Tibial nerve (tissue), 4 donors: ENCODE results near the gene ANXA6. TPM values are rescaled to one million over a fixed set of nuclear protein-coding genes. Genes with fewer than 3 reads are reported as not detected.

Experiments
- DNase-seq, 2 donors: peaks; one replicate each; pipeline ENCODE4 v3.0.0-alpha.2; 2019; ENCODE audit warnings: low spot score in 2 of 2
- H3K27ac ChIP-seq, 4 donors: fragments of 200-600 bp; sonication (generic) in 3 of 4; one replicate each; pipeline ENCODE4 v1.5.1; 2017 to 2019; ENCODE audit warnings: mild to moderate bottlenecking in 1 of 4
- H3K27me3 ChIP-seq, 2 donors: fragments of 200-600 bp; sonication (generic) in 1 of 2; one replicate each; pipeline versions ENCODE4 v1.5.1 to v1.6.0; 2017 to 2019
- H3K36me3 ChIP-seq, 3 donors: fragments of 200-600 bp; sonication (generic); one replicate each; pipeline ENCODE4 v1.5.1; 2018 to 2019
- H3K4me1 ChIP-seq, 4 donors: fragments of 200-600 bp; sonication (generic) in 3 of 4; one replicate each; pipeline ENCODE4 v1.5.1; 2017 to 2019
- H3K4me3 ChIP-seq, 4 donors: fragments of 200-600 bp; sonication (generic) in 3 of 4; one replicate each; pipeline ENCODE4 v1.5.1; 2017 to 2019; ENCODE audit warnings: mild to moderate bottlenecking in 1 of 4, moderate library complexity in 1 of 4
- H3K9me3 ChIP-seq, 4 donors: fragments of 200-600 bp; sonication (generic) in 3 of 4; one replicate each; pipeline ENCODE4 v1.5.1; 2017 to 2019
- EP300 ChIP-seq, 2 donors: sonication (generic); formaldehyde crosslinking; IDR thresholded peaks; one replicate each; pipeline ENCODE4 v1.6.1; 2017; ENCODE audit warnings: antibody characterized with exemption in 2 of 2, mild to moderate bottlenecking in 1 of 2
- POLR2A ChIP-seq, 2 donors: fragments of 450-650 bp; IDR thresholded peaks; one replicate each; pipeline ENCODE4 v1.6.1; 2017; ENCODE audit warnings: antibody characterized with exemption in 2 of 2, mild to moderate bottlenecking in 2 of 2, moderate library complexity in 2 of 2
- WGBS, 2 donors: methylation state at CpG; one replicate each; pipeline ENCODE4 v1.1.5; 2018; 5-methylcytosine and 5-hydroxymethylcytosine counted together
- total RNA-seq, 4 donors: library from RNA; depleted of rRNA; stranded (reverse); fragments of >200 nt; gene quantifications; one replicate each; pipeline ENCODE4 v1.1.0, GENCODE V29; 2016
- TF ChIP-seq, protein P1 (sequence below), 5 experiments: fragments of 200-600 bp in 3 of 5; fragments of 450-650 bp in 2 of 5; sonication (generic) in 3 of 5; IDR thresholded peaks; one replicate each; pipeline ENCODE4 v1.5.1; 2016 to 2019; ENCODE audit warnings: antibody characterized with exemption in 5 of 5, mild to moderate bottlenecking in 3 of 5, moderate library complexity in 2 of 5

Gene ANXA6
- total RNA-seq, 4 donors from 2014 or later, result 168 to 282 (median 181) TPM

DNA sequence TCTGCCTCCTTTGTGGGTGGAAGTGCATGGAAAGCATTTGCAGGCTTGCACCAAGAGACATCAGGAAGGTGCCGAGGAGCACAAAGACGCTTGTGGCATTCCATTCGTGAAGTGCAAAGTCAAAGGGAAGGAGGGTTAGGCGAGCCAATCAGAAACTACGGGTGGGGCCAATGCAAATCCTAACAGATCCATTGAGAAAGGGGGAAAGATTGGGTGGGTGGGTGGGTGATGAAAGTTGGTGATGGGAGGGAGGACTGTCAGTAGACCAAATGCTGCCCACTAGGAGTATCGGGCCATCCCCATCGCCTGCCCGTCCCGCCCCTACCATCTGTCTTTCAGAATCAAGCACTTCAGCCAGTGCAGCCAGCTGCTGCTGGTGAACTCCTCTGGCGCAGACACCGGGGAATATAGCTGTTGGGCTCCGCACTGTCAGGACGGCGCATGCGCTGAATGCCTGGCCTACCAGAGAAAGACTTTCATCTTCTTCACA is 17.1 kb upstream of the ANXA6 start:
- Histone ChIP-seq H3K4me1 (peaks cover 0 to 8% (median 0%) of the 10 kb centered on the region in 4 donors), H3K27ac (no peak overlapping the region), H3K9me3 (no peaks in the 10 kb centered on the region), H3K4me3 (no peak overlapping the region), H3K36me3 (no peaks in the 10 kb centered on the region), H3K27me3 (no peaks in the 10 kb centered on the region)
- TF ChIP-seq, protein P1, sequence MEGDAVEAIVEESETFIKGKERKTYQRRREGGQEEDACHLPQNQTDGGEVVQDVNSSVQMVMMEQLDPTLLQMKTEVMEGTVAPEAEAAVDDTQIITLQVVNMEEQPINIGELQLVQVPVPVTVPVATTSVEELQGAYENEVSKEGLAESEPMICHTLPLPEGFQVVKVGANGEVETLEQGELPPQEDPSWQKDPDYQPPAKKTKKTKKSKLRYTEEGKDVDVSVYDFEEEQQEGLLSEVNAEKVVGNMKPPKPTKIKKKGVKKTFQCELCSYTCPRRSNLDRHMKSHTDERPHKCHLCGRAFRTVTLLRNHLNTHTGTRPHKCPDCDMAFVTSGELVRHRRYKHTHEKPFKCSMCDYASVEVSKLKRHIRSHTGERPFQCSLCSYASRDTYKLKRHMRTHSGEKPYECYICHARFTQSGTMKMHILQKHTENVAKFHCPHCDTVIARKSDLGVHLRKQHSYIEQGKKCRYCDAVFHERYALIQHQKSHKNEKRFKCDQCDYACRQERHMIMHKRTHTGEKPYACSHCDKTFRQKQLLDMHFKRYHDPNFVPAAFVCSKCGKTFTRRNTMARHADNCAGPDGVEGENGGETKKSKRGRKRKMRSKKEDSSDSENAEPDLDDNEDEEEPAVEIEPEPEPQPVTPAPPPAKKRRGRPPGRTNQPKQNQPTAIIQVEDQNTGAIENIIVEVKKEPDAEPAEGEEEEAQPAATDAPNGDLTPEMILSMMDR (IDR thresholded peaks at IDR 0.05), result no peak
- no peak for TF ChIP-seq EP300 (IDR thresholded peaks at IDR 0.05)
- no peak for TF ChIP-seq POLR2A (IDR thresholded peaks at IDR 0.05)
- no peak for DNase-seq
- 72 to 83% methylated on average over 15 of the region's 15 CpGs for WGBS, 2 donors

DNA sequence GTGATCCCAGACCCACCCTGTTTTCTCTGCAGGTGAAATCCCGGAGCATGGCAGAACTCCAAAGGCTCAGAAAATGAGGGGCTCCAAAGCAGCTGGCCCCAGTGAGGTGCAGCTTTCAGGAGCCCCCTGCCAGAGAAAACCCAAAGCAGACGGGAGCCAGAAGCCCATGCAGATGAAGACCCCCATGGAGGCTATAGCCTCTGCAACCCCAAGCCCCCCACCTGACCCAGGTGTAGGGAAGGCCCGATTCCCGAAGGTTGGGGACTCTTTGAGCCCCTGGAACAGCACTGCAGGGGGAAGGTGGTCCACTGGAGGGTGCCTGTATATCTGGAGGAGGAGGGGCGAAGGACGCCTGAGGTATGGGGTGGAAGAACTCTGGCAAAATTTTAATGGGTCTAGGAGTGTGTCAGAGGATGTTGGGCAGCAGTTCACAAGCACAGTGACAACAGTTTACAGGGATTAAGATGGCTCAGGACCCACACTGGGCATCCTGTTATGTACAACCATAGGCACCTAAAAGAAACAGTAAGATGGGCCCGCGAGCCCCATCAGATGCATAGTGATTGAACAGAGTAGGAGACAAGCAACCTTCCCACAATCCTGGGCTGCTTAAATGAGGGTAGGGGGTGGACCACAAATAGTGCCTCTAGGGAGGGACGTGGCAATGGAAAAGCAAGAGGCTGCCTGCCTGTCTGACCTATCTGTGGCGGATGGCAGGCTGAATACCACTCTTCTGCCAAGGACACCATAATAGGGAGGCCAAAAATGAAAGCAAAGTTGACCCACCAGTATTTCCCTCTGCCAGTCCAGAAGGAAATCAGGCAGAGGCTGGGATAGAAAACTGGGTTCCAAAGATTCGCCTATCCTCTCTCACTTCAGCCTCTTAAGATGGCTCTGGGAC is 16.4 kb upstream of the ANXA6 start:
- Histone ChIP-seq H3K4me3 (no peak overlapping the region), H3K9me3 (no peaks in the 10 kb centered on the region), H3K36me3 (no peaks in the 10 kb centered on the region), H3K27me3 (no peaks in the 10 kb centered on the region), H3K4me1 (peaks cover 0 to 8% (median 0%) of the 10 kb centered on the region in 4 donors), H3K27ac (no peak overlapping the region)
- TF ChIP-seq, protein P1 (IDR thresholded peaks at IDR 0.05), result no peak
- TF ChIP-seq EP300 (IDR thresholded peaks at IDR 0.05) (no peak), POLR2A (IDR thresholded peaks at IDR 0.05) (no peak)
- 88 to 90% methylated on average over 11 of the region's 11 CpGs for WGBS, 2 donors
- no peak for DNase-seq

DNA sequence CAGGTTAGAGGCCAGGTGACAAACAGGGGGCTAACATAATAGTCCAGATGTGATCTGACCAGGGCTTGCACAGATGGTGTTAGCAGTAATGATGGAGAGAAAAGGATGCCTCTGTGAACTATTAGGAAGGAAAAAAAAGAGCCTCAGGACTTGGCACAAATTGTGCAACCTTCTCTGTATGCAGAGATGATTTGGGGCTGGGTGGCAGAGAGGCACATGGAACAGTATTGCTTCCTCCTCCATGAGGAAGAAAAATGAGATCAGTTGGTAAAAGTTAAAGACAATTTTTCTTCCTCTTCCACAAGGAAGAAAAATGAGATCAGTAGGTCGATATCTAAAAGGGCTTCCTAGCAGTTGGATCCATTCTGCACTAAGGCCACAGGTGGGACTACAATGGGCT is 13.9 kb upstream of the ANXA6 start:
- WGBS, 2 donors, result 77 to 82% methylated on average over 1 of the region's 1 CpG
- Histone ChIP-seq H3K4me1 (peaks cover 0 to 8% (median 0%) of the 10 kb centered on the region in 4 donors), H3K9me3 (no peaks in the 10 kb centered on the region), H3K4me3 (no peak overlapping the region), H3K27ac (no peak overlapping the region), H3K36me3 (no peaks in the 10 kb centered on the region), H3K27me3 (no peaks in the 10 kb centered on the region)
- TF ChIP-seq, protein P1 (IDR thresholded peaks at IDR 0.05), result no peak
- TF ChIP-seq POLR2A (IDR thresholded peaks at IDR 0.05) (no peak), EP300 (IDR thresholded peaks at IDR 0.05) (no peak)
- DNase-seq, result no peak

DNA sequence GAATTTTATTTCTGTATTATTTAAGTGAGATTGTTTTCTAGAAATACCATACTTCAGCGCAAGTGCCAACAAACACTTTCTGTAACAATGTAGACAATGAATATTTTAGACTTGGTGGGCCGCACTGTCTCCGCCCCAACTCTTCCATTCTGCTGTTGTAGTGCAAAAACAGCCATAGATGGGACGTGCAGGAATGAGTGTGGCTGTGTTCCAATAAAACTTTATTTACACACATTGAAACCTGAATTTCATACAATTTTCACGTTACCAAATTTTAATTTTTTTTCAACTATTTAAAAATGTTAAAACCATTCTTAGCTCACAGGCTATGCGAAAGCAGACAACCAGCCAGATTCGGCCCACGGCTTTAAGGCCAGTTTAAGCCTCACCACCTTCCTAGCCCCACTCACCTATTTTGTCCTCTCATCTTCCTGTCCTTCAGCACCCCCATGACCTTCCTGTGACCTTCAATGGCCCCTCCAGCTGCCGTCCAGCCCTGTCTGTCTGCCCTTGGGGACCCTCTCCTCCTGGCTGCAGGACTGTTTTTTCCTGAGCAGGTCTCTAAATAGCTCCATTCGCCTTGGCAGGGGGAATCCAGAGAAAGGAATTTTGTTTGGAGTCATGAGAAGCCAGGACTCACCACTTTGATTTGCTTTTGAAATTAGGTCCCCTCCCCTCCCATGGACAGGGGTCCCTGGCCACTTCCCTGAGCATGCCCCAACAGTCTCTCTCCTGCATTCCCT is 11.2 kb upstream of the ANXA6 start:
- Histone ChIP-seq H3K9me3 (no peaks in the 10 kb centered on the region), H3K27ac (no peak overlapping the region), H3K4me3 (no peak overlapping the region), H3K36me3 (no peaks in the 10 kb centered on the region), H3K4me1 (peaks cover 0 to 8% (median 2%) of the 10 kb centered on the region in 4 donors), H3K27me3 (no peaks in the 10 kb centered on the region)
- TF ChIP-seq, protein P1 (IDR thresholded peaks at IDR 0.05), result no peak
- TF ChIP-seq EP300 (IDR thresholded peaks at IDR 0.05) (no peak), POLR2A (IDR thresholded peaks at IDR 0.05) (no peak)
- no peak for DNase-seq
- WGBS, 2 donors, result 69 to 79% methylated on average over 10 of the region's 10 CpGs
